ENCODE measurements around the gene INHBB.
"Not testable (repeated sequence)": the region's sequence is repeated elsewhere in the genome, so short reads cannot be mapped to it uniquely, and the experiment has no call there.

Gene INHBB

DNA sequence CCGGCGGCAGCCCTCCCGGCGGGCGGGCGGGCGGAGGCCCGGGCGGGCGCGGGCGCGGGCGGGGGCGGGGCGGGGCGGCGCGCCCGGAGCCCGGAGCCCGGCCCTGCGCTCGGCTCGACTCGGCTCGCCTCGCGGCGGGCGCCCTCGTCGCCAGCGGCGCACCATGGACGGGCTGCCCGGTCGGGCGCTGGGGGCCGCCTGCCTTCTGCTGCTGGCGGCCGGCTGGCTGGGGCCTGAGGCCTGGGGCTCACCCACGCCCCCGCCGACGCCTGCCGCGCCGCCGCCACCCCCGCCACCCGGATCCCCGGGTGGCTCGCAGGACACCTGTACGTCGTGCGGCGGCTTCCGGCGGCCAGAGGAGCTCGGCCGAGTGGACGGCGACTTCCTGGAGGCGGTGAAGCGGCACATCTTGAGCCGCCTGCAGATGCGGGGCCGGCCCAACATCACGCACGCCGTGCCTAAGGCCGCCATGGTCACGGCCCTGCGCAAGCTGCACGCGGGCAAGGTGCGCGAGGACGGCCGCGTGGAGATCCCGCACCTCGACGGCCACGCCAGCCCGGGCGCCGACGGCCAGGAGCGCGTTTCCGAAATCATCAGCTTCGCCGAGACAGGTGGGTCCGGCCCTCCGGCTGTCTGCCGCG lies at the start of gene INHBB:
Gene INHBB (plus strand): TSS at position 111 of the 641 bp plus-strand sequence. CDS start 53 bp downstream, at position 164.
- no peak for DNase-seq

DNA sequence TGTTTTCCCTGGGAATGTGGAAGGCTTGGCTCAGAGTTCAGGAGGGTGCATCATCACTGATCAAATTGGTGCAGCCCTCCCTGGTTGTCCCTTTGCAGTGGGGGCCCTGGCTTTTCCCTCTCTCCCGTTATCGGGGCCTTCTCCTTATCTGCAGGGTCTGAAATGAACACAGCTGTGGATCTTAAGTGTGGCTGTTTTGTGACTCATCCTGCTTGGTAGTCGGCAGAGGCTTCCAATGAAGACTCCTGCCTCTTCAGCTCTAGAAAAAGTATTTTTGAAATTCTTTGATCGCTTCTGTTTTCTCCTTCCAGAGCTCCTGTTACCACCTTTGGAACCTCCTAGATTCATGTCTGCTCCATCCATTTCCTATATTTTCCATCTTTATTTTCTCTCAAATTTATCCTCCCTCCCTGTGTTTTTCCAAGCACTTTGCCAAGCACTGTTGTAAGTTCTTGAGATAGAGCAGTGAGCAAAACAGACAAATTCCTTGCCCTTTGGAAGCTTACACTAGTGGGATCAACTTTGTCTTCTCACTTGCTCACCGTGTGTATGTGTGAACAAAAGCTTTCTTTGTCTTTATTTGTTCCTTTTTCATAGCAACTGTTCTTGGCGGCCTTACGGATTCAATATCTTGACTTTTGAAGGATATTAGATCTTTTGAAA lies 47.6 kb upstream of the INHBB start:
- no peak for DNase-seq

DNA sequence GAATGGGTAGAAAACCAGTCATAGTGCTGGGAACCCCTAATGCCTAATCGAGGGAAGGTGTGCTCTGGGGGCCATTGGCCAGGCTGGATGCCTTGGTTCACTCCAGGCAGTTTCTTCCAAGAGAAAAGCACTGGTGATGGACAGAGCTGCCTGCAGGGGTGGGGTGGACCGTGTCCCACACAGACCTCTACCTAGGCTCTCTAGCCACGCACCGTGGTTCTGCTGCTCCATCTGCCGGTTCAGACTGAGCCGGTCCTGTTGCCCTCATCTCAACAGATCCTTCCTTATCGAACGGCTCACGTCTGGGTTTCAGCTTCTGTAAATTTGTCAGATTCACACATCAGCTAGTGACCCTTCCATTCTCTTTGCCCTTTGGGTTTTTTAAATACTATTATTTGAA lies 46.9 kb upstream of the INHBB start:
- DNase-seq: no peak

DNA sequence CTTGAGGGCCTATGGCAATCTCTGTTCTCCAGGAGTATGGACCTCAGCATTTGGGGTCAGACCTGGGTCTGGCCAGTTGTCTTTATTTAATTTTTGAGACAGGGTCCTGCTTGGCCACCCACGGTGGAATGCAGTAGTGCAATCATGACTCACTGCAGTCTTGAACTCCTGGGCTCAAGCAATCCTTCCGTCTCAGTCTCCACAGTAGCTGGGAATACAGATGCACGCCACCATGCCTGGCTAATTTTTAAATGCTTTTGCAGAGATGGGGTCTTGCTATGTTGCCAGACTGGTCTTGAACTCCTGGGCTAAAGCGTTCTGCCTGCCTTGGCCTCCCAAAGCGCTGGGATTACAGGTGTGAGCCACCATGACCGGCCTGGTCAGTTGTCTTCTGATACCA lies 46.4 kb upstream of the INHBB start:
- DNase-seq: no peak

DNA sequence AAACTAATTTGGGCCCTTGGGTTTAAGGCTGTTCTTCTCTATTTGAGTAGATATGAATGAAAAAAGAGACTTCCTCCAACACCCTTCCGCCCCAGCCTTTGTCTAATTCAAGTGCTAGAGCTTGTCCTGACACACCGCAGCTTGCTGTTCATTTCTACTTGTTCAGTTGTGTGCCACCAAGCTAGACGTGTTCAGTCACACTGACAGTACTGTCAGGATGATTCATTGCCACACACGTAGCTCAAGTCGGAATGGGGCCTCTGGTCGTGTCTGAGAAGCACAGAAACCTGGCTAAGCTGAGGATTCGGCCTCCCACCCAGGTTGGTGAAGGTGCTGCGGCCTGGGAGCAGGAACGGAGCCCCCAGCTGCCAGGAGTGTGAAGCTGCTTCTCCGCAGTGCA lies 45.6 kb upstream of the INHBB start:
- no peak for DNase-seq

DNA sequence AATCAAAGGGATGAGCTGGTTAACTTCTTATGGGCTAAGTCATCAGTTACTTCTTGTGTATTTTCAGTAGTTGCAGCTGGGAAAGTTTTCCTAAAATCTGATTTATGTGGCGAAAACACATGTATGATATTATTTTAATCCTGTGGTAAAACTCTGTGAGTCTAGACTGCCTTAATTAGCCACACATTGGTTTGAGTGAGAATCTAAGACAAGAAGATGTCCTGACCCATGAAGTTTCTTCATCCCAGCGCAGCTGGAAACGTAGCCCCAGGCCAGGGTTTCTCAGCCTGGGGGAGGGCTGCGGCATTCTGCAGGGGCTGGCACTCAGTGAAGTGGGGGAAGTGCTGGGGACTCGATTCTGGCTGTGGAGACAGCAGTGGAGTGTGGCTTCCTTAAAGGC lies 44.7 kb upstream of the INHBB start:
- DNase-seq: no peak

DNA sequence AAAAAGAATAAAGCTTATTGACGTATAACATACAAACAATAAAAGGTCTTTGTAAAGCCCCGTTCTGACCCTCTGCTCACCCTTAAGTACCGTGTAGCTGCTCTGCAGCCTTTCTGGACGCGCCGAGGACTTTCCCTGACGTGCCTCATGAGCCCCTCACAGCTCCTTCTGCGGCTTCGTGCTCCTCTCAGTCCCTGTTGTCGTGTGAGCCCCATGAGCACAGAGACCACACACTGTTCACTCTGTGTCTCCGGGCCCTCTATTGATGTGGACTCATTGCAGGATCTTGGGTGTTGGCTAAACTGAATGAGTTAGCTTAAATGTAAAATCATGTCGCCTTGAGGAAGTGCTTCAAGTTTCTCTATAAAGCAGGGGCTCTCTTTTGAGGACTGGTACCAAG lies 43.6 kb upstream of the INHBB start:
- no peak for DNase-seq

DNA sequence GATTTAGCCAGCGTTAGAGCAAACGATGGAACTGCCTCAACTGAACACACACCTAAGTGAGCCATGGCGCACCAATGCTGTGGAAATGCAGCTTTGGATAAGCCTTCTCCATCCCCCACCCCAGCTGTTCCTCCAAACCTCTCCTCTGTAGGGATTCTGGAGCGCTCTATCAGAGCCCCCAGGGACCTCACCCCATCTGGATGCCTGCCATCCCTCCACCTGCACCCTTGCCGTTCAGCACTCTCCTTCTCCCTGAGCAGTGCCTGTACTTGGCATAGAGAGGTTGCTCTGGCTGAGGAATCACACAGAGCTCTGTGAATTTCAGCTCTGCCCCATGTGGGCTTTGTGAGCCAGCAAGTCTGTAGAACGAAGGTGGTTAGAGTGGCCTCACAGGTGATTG lies 42.8 kb upstream of the INHBB start:
- DNase-seq: no peak

DNA sequence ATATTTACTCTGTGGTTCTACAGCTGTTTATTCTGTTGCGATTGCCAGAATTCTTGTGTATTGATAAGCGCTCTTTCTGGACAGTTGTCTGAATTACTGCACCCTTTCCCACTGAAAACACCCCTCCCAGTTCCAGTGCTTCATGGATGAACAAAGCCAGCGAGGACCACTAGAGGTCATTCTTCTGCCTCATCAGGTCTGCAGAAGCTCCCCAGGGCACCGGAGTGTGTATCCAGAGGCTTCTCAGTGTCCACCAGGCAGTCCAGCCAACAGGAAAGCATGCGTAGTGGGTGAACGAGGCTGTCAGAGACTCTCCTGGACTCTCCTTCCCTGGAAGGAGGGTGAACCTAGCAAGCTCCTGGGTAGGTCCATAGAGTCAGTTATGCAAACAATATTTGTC lies 40.6 kb upstream of the INHBB start:
- no peak for DNase-seq

DNA sequence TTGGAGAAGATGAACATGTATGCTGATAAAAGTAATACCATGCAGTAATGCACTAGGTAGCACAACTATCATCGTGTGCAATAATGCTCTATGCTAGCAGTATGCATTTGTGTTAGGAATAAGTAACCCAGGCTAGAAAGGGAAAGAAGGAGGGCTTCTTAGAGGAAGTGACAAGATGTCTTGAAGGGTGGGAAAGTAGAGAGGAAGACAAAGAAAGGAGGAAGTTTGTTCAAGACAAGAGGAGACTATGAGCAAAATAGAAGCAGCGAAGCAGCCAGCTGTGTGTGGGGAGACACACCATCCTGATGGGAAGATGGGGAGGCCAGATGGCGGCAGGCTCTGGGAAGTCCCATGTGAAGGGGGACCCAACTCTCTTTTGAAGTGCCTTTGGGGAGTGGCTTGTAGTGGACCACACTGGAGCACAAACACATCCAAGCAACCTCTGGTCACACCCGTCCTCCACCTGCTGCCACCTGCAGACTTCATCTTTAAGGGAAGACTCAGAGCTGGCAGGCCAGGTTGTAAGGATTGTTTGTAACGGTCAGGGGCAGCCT lies 39.9 kb upstream of the INHBB start:
- no peak for DNase-seq

DNA sequence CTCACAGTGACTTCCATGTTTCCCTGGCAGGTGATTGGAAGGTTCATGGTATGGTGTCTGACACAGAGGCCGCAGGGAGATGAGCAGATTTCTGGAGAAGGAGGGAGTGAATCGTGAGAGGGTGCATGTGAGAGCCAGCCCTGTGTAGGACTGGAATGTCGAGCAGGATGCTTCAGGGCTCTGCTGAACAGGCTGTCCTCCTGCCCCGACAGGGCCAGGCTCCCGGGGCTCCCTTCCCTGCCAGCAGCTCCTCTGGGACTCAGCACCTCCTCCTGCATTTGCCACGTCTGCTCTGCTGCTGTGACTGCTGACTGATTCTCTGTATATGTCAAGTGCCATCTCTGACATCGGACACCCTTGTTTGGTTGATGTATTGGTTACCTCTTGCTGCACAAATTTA lies 38.5 kb upstream of the INHBB start:
- no peak for DNase-seq

DNA sequence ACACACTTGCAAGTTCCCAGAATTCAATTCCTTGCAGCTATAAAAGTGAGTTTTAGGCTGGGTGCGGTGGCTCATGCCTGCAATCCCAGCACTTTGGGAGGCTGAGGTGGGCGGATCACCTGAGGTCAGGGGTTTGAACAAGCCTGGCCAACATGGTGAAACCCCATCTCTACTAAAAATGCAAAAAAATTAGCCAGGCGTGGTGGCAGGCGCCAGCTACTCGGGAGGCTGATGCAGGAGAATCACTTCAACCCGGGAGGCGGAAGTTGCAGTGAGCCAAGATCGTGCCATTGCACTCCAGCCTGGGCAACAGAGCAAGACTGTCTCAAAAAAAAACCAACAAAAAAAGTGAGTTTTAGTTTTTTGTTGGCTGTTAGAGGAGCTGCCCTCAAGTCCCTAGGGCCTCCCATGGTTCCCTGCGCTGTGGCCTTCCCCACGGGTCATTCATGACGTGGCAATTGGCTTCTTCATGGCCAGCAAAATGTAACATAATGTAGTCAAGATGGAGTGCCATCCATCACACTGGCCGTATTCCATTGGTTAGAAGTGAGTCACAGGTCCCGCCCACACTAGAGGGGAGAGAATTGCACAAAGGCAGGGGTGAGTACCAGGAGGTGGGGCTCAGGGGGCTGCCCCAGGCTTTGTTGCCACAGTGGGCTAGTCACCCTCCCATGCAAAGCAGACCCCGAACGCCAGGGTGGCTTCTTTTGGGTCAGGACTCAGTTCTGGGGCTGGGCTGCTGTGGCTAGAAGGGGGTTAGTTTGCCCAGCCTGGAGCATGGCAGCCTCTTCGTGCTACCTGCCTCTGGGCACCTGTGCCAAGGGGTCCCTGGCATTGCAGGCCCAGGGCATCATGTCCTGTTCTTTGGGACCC lies 37.7 kb upstream of the INHBB start:
- no peak for DNase-seq

DNA sequence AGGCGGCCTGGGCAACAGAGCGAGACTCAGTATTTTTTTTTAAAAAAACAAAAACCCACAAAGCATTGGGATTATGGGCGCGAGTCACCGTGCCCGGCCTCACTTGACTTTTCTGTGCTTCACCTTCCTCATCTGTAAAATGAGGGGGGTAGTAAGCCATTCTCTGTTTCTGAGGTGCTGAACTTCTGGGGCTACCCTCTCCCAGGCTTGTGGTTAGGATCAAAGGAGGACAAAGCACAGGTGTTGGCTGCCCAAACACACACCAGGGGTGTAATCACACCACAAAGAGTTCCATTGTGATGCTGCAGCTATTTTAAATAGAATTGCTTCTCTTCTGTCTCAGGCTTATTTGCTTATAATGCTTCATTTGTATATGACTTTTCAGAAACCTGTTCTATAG lies 35.8 kb upstream of the INHBB start:
- DNase-seq: no peak

DNA sequence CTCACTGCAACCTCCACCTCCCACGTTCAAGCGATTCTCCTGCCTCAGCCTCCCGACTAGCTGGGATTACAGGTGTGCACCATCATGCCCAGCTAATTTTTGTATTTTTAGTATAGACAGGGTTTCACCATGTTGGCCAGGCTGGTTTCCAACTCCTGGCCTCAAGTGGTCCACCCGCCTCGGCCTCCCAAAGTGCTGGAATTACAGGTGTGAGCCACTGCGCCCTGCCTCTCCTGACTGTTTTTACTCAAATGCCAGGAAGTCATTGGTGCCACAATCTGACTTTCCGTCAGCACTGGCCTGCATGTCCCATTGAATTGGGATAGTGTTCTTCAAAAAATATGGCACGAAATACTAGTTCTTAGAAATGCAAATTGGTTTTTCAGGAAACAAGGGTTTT lies 35.1 kb upstream of the INHBB start:
- not testable (repeated sequence) for DNase-seq

DNA sequence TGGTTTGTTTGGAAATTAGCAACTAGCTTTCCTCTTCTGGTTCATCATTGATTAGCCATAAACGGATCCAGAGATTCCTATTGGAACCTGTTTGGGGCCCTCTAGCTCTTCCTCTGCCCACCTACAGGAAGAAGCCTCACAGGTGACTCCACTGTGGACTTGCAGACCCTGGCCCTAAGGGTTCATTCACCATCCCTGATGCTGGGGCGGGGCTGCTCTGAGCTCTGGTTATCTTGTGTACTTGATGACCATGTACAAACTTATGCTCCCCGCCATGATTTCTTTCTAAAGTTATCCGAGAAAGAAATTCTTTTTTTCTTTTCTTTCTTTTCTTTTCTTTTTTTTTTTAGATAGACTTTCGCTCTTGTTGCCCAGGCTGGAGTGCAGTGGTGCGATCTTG lies 33.9 kb upstream of the INHBB start:
- DNase-seq: no peak

DNA sequence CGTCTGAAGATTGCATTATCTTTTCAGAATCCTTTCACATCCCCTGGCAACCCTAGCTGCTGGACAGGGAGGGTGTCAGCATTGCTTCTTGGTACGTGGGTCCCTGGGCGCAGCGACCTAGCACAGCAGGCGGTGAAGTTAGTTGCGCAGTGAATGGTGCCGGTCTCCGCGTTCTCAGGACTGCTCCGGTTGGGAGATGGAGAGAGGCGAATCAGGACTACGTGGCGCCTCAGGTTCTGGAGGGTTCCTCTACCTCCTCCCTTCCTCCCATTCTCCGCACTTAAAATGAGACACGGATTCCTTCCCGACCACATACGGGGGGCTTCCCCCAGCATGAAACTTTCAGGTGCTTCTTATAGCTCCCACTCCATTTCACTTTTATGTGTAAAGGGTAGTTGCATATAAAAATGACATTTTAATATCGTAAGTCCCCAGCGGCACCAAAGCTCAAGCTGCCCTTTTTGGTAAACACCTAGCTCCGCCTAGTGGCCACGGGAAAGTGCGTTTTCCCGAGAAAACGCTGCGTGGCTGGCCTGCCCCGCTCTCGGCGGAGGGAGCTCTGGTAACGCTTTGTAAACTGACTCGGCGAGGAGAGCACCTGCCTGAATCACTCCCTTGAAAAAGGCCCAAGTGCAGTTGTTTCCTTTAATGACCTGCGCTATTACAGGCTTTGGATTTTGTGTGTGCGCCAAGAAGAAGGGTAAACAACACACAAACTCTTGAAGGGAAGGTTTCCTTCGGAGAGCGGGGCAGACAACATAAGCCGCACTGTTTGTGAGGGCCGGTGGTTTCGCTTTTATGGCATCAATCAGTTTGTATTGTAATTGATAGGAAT lies 32.9 kb upstream of the INHBB start:
- peak; percentile 78 for DNase-seq

DNA sequence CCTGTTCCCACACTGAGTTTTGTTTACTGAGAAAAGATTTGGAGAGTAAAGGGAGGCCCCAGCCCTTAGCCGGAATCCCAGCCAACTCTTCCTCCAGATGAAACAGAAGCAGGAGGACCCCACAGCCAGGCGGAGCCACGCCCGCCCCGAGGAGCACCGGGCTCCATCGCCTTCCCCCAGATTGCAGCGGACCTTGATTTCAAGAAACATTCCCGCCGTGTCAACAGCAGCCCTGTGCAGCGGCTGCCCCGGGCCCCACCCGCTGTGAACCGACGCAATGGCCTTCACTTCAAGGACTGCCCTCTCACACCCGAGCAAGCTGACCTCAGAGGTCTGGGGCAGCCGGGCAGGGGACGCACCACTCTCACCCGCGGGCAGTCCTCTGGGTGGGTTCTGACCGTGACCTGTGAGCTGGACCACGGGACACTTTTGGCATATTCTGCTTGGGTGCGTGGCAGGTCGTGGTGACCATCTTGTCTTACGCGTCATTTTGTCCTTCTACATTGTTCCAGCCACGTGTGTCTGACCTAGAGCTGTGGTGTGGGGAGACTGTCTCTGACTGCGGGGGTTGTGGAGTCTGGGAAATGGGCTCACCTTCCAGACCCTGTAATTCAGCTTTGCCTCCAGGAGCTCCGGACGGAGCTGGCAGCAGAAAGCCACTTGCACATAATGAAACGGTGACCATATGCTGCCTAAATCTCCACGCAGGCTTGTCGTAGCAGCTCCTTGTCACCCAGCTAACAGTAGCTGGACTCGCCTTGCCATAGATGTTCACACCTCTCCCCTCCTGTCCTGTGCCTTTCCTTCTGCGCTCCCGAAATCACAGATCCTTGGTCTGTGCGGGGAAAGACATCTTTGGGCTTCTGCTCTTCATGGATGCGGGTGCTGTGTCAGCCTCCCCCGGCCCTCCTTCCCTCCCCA lies 32.0 kb upstream of the INHBB start:
- no peak for DNase-seq

DNA sequence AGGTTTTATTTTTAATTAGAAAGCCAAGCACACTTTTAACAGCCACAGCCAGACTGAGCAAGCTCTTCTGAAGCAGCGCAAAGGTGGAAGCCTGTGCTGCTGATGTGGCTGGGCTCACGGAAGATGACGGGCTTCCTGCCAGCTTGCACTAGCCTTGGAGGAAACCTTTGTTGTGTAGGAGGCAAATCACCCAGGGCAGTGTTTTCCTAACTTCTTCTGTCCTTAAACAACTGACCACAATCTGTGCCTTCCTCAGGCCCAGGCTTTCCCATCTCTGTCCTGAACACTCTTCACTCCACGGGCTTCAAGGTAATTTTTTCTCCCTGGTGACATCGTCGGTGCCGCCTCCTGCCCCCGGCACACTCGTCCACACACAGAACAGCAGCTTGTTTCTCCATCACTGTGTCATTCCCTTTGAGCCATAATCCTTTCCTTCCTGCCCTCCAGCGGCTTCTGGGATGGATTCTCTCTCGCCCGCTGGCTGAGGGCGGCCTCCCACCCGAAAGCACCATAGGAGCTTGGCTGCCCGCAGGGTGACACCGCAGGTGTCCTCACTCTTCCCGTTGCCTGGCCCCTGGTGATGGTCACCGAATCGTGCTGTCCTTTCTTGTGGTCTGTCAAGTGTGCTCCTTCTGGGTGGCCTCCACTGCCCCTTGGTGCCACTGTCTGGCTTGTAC lies 31.1 kb upstream of the INHBB start:
- no peak for DNase-seq

DNA sequence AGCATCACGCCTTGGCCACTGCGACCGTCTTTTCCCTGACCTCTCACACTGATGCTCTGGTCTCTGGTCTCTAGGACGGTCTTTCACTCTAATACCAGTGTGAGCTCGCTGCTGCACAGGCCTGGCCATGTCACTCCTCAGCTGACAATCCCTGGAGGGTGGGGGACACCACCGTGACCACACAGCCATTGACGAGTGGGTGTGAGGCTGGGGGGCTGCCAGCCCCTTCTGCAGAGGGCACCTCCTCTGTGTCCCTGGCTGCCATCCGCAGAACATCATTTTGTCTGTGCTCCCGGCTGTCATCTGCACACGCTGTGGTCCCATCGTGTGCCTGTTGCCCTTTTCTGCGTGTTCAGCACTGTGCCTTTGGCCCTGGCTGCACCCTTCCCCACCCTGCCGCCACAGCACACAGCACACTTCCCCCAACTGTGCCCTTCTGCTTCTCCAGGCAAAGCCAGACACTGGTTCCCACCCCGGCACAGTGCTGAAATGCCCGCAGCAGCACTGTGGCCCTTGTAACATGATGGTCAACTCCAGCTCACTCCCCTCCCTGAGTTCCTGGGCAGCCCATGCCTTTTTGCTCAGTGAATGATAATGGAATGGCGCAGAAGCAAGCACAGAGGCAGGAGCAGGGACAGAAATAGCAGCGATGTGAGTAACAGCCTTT lies 30.4 kb upstream of the INHBB start:
- no peak for DNase-seq

DNA sequence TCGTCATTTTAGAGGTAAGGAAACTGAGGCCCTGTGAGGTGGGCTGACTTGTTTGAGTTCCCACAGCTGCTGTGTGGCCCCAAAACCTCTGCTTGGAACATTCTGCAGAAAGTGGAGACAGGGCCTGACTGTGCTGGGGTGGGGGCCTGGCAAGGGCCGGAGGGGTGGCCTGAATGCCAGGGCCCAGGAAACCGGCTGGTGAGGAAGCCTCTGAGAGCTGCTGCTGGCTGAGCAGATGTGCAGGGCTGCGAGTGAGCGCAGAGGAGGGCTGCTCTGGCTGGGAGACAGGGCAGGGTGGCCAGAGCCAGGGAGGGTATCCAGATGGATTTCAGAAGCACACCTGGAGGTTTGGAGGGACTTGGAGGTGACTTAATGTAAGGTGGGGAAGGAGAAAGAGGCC lies 29.9 kb upstream of the INHBB start:
- DNase-seq: no peak
